Prostate gland (tissue), 2 donors: ENCODE results near the gene ITGB5. TPM values are rescaled to one million over a fixed set of nuclear protein-coding genes. Genes with fewer than 3 reads are reported as not detected.
"Not testable (repeated sequence)": the region's sequence is repeated elsewhere in the genome, so short reads cannot be mapped to it uniquely, and the experiment has no call there.

Experiments used
- DNase-seq: peaks from one replicate; pipeline ENCODE4 v3.0.0-alpha.2; 2019; ENCODE audit warnings: low spot score
- H3K27ac ChIP-seq, 2 donors: fragments of 200-600 bp; sonication (generic); 2 replicates each; pipeline ENCODE4 v1.5.1; 2017 to 2019
- H3K27me3 ChIP-seq: fragments of 200-600 bp; sonication (generic); replicated peaks from 2 replicates; pipeline ENCODE4 v1.5.1; 2019; ENCODE audit not compliant: insufficient read depth
- H3K36me3 ChIP-seq, 2 donors: fragments of 200-600 bp; sonication (generic); 1 replicate in 1 of 2; 2 replicates in 1 of 2; pipeline versions ENCODE4 v1.5.1 to v1.8.1; 2017 to 2019
- H3K4me1 ChIP-seq: fragments of 200-600 bp; sonication (generic); replicated peaks from 2 replicates; pipeline ENCODE4 v1.5.1; 2019
- H3K4me3 ChIP-seq, 2 donors: fragments of 200-600 bp; sonication (generic); 2 replicates each; pipeline ENCODE4 v1.5.1; 2017 to 2019
- H3K9me3 ChIP-seq: fragments of 200-600 bp; sonication (generic); 2 replicates; pipeline ENCODE4 v1.5.1; 2017
- POLR2A ChIP-seq: fragments of 450-650 bp; IDR thresholded peaks from one replicate; pipeline ENCODE4 v1.6.1; 2016; ENCODE audit warnings: antibody characterized with exemption, mild to moderate bottlenecking
- POLR2AphosphoS5 ChIP-seq: sonication (generic); formaldehyde crosslinking; IDR thresholded peaks from one replicate; pipeline ENCODE4 v1.6.1; 2017; ENCODE audit warnings: antibody characterized with exemption
- WGBS: methylation state at CpG from one replicate; pipeline ENCODE4 v1.1.5; 2018; 5-methylcytosine and 5-hydroxymethylcytosine counted together
- intact Hi-C: fragments of 100-400 bp; cut with DNase I; formaldehyde crosslinking; loops from one replicate; pipeline ENCODE4 v1.14.2; 2022
- total RNA-seq, 2 donors: library from RNA; depleted of rRNA; stranded (reverse); fragments of >200 nt; gene quantifications; one replicate each; pipeline ENCODE4 v1.1.0, GENCODE V29; 2016
- TF ChIP-seq, protein P1 (sequence below), 4 experiments: fragments of 200-600 bp in 2 of 4; fragments of 450-650 bp in 2 of 4; sonication (generic) in 2 of 4; IDR thresholded peaks; 1 replicate in 3 of 4; 2 replicates in 1 of 4; pipeline ENCODE4 v1.5.1; 2016 to 2019; ENCODE audit warnings: antibody characterized with exemption in 4 of 4, mild to moderate bottlenecking in 2 of 4, moderate library complexity in 2 of 4

The ITGB5 gene
- total RNA-seq, 2 donors from 2014 or later, result 123 to 154 TPM

GRCh38 chr3:124760601-124761000 is 126.6 kb downstream of the ITGB5 start:
- Histone ChIP-seq H3K27ac (no peak overlapping the region), H3K4me1 (peaks cover 7% of the 10 kb centered on the region), H3K9me3 (no peaks in the 10 kb centered on the region), H3K4me3 (no peak overlapping the region), H3K36me3 (no peaks in the 10 kb centered on the region), H3K27me3 (no peaks in the 10 kb centered on the region)
- TF ChIP-seq POLR2AphosphoS5, result peak; percentile 14
- TF ChIP-seq POLR2A, result no peak
- intact Hi-C loops, result loop anchor here (10.0 kb wide), 1 partner anchor 674 kb away; no protein-coding TSS in a partner anchor
- WGBS, result 34% methylated on average over 2 of the region's 2 CpGs
- DNase-seq, result peak; percentile 51

DNA sequence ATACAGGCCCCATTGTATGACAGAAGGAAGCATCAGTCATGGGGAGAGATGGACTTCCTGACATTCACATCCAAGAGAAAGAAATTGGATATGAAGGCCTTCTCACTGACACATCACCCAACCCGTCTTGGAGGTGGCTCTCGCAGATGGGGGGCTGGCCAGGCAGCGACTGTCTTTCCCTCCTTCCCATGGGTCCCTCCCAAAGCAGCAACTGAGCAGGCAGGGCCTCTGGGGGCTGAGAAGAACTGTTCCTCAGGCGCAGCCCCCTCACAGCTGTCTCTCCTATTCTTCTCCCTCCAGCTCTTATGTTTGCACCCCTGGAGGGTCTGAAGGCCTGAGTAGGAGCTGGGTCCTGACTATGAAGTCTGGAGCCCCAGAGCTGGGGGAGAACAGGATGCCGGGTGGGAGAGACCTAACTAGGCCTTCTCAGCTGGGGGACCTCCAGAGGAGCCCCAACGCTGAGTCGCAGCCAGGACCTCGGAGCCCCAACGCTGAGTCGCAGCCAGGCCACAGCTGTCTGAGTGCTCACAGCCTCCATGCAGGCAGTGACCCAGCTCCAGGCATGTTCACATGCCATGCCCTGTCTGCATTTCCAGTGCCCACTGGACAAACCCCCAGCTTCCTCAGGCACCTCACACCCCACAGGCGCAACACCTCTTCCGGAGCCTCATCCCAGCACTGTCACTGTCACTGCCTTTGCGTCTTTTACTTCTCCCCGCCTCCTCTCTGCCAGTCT is 127.3 kb downstream of the ITGB5 start:
- Histone ChIP-seq H3K27me3 (no peaks in the 10 kb centered on the region), H3K9me3 (no peaks in the 10 kb centered on the region), H3K36me3 (no peaks in the 10 kb centered on the region), H3K4me1 (peaks cover 7% of the 10 kb centered on the region), H3K4me3 (no peak overlapping the region), H3K27ac (no peak overlapping the region)
- intact Hi-C loops, result loop anchor here (10.0 kb wide), 1 partner anchor 675 kb away; no protein-coding TSS in a partner anchor
- 81% methylated on average over 14 of the region's 14 CpGs for WGBS
- no peak for TF ChIP-seq POLR2AphosphoS5
- TF ChIP-seq, protein P1, sequence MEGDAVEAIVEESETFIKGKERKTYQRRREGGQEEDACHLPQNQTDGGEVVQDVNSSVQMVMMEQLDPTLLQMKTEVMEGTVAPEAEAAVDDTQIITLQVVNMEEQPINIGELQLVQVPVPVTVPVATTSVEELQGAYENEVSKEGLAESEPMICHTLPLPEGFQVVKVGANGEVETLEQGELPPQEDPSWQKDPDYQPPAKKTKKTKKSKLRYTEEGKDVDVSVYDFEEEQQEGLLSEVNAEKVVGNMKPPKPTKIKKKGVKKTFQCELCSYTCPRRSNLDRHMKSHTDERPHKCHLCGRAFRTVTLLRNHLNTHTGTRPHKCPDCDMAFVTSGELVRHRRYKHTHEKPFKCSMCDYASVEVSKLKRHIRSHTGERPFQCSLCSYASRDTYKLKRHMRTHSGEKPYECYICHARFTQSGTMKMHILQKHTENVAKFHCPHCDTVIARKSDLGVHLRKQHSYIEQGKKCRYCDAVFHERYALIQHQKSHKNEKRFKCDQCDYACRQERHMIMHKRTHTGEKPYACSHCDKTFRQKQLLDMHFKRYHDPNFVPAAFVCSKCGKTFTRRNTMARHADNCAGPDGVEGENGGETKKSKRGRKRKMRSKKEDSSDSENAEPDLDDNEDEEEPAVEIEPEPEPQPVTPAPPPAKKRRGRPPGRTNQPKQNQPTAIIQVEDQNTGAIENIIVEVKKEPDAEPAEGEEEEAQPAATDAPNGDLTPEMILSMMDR (IDR thresholded peaks at IDR 0.05), result no peak
- no peak for TF ChIP-seq POLR2A
- DNase-seq, result no peak

- H3K9me3 ChIP-seq, result no peaks in the 10 kb centered on the region
- H3K4me3 ChIP-seq, result no peak overlapping the region
- peaks cover 7% of the 10 kb centered on the region for H3K4me1 ChIP-seq
- TF ChIP-seq POLR2AphosphoS5, result no peak
- no peak for TF ChIP-seq POLR2A
- TF ChIP-seq, protein P1 (IDR thresholded peaks at IDR 0.05), result no peak
- intact Hi-C loops, result no loop called here
- DNase-seq, result no peak
- no peaks in the 10 kb centered on the region for H3K27me3 ChIP-seq
- H3K36me3 ChIP-seq, result no peaks in the 10 kb centered on the region
- no peak overlapping the region for H3K27ac ChIP-seq
- 72% methylated on average over 5 of the region's 5 CpGs for WGBS
These were observed 128.1 kb downstream of the ITGB5 start for GRCh38 chr3:124758851-124759635.

- 70% methylated on average over 7 of the region's 7 CpGs for WGBS
- intact Hi-C loops, H3K9me3 ChIP-seq: not testable (repeated sequence)
These were observed 129.2 kb downstream of the ITGB5 start for GRCh38 chr3:124757926-124758325.

GRCh38 chr3:124752051-124752450 is 135.1 kb downstream of the ITGB5 start:
- no peaks in the 10 kb centered on the region for H3K4me1 ChIP-seq
- DNase-seq, result no peak
- 71% methylated on average over 3 of the region's 3 CpGs for WGBS
- H3K36me3 ChIP-seq, result no peaks in the 10 kb centered on the region
- intact Hi-C loops, result no loop called here
- TF ChIP-seq POLR2AphosphoS5 (no peak), POLR2A (no peak)
- TF ChIP-seq, protein P1 (IDR thresholded peaks at IDR 0.05), result no peak
- H3K4me3 ChIP-seq, result no peak overlapping the region
- no peaks in the 10 kb centered on the region for H3K9me3 ChIP-seq
- H3K27me3 ChIP-seq, result no peaks in the 10 kb centered on the region
- H3K27ac ChIP-seq, result no peak overlapping the region

More at GRCh38 chr3:124757926-124758325, 129.2 kb downstream of the ITGB5 start:
- not testable (repeated sequence) for H3K27me3 ChIP-seq, H3K4me3 ChIP-seq, H3K4me1 ChIP-seq, H3K36me3 ChIP-seq, DNase-seq, H3K27ac ChIP-seq
